GM12801 (cell line): Measurements from ENCODE around the gene TEX51.

Experiments
- TF ChIP-seq, protein P1 (sequence below): IDR thresholded peaks from one replicate; pipeline ENCODE4 v1.5.1; 2011; ENCODE audit warnings: control low read depth; ENCODE audit not compliant: insufficient read length; ENCODE audit errors: extremely low read depth

TEX51 gene

DNA sequence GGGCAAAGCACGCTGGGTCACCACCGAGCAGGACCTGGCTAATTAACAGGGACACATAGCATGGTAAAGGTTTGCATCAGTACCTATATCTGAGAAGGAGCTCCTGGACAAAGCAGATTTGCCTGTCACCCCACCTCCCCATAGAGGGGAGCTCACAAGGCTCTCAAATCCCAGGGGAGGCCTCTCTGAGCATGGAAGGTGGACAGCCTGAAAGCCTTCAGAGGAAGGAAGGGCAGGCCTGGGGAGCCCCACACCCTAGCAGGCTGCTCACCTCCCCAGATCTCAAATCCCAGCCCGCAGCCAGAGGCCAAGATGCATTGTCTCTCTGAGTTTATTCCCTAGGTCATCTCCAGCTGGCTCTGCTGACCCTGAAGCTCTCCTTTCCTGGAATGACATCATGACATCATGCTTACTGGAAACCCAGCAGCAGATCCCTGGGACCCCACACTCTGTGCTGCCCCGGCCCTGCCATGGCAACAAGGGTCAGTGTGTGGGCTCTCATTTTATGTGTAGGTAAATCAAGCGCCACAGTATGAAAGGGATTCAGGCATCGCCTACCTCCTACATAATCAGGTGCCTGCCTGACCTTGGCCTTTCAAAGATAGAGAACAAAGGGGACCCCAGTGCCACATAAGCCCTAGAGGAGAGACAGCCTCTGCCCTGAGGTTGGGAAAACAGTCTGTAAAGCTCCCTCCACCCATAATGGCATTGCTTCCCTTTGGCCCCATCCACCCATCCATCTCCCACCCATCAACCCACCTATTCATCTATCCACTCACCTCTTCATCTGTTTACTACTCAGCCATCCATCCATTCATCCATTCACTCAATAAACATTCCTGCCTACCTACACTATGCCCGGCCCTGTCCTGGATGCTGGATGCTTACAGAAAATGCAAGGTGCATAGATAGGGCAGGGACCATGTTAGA lies 15.7 kb upstream of the TEX51 start:
- TF ChIP-seq, protein P1, sequence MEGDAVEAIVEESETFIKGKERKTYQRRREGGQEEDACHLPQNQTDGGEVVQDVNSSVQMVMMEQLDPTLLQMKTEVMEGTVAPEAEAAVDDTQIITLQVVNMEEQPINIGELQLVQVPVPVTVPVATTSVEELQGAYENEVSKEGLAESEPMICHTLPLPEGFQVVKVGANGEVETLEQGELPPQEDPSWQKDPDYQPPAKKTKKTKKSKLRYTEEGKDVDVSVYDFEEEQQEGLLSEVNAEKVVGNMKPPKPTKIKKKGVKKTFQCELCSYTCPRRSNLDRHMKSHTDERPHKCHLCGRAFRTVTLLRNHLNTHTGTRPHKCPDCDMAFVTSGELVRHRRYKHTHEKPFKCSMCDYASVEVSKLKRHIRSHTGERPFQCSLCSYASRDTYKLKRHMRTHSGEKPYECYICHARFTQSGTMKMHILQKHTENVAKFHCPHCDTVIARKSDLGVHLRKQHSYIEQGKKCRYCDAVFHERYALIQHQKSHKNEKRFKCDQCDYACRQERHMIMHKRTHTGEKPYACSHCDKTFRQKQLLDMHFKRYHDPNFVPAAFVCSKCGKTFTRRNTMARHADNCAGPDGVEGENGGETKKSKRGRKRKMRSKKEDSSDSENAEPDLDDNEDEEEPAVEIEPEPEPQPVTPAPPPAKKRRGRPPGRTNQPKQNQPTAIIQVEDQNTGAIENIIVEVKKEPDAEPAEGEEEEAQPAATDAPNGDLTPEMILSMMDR, result no peak

- TF ChIP-seq, protein P1, result no peak
These were observed 15.0 kb upstream of the TEX51 start for GRCh38 chr2:126883666-126884040.

DNA sequence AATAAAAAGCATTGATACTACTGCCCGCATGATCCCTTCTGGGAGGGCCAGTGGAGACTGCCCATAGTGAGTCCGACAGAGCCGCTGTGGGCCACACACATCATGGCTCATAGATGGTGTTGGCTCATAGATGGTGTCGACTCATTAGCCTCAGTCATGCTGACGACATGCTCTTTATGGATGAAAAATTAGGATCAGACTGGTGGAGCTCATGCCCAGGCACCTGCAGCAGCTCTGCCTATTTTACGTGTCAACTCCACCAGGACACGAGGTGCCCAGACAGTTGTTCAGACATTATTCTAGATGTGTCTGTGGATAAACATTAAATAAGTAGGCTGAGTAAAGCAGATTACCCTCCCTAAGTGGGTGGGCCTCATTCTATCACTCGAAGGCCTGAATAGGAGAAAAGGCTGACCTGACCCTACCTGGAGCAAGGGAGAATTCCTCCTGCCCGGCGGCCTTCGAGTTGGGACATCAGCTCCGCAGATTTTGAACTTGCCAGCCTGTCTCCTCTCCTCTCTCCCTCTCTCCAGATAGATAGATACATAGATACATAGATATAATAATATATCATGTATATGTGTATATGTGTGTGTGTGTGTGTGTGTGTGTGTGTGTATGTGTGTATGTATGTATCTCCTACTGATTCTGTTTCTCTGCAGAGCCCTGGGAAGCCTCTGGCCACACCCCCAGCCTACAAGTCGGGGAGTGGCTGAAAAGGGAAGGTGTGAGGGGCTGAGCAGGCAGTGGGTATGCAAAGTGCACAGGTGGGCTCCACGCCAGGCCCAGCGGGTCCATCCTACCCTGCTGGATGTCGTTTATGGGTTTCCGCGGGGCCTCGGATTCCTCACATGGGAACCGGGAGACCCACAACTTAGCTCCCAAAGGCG lies 13.6 kb upstream of the TEX51 start:
- TF ChIP-seq, protein P1, result no peak

- TF ChIP-seq, protein P1, result no peak
These were observed 12.9 kb upstream of the TEX51 start for GRCh38 chr2:126885751-126886210.

DNA sequence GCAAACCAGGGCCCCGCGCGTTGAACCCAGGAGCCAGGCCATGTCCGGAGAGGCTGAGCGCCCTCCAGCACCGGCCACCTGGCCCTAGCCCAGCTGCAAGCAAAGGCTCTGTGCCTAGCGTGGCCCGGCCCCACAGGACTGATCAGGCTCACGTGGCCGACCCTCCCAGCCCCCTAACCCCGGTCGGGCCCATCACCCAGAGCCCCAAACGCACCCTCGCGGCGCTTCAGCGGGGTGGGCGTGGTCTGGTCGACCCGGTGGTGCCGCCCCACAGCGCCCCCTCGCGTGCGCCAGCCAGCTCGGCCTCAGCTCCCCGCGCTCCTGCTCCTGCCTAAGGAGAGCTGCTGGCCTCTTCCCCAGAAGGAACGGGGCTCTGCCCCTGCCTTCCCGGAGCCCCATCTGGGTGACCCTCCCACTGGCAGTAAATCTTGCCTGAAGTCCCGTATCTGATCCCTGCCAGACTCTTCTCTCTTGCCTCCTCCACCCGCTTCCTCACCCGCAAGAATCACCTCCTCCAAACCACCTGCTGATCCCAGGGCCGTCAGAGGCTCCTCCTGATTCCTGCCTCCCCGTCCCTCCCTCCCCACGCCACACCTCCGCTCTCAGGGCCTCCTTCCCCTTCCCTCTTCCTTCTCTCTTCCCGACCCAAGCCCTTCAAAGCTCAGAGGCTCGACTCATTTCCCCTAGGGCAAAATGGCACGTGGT lies 12.3 kb upstream of the TEX51 start:
- TF ChIP-seq, protein P1, result no peak

DNA sequence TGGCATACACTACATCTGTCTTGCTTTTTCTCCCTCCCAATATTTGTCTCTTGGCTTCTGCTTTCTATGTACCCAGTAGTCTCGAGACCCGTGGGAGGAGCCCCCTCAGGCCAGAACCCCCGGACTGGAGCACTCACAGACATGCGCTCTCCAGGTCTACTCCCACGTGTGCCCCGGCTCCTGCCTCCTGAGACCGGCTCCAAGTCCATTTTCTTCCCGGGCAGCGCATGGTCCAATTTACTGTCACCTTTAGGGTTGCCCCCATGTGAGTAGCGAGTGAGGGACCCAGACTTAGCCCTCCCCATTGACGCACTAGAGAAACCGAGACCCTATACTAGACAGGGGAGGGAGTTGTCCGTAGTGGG lies 11.8 kb upstream of the TEX51 start:
- TF ChIP-seq, protein P1, result no peak

GRCh38 chr2:126887506-126887905 lies 11.2 kb upstream of the TEX51 start:
- TF ChIP-seq, protein P1, result no peak
